LHCN-M2 (cell line): Measurements from ENCODE around the gene CELF5. TPM values are rescaled to one million over a fixed set of nuclear protein-coding genes. Genes with fewer than 3 reads are reported as not detected.
A peak's percentile ranks its signal among the peaks of the same experiment; 100 is the strongest.
"Not testable (repeated sequence)": the region's sequence is repeated elsewhere in the genome, so short reads cannot be mapped to it uniquely, and the experiment has no call there.

Experiments
- DNase-seq: peaks from one replicate; pipeline ENCODE4 v3.0.0-alpha.2; 2012; ENCODE audit warnings: low read depth
- total RNA-seq: library from RNA; depleted of rRNA; stranded (reverse); fragments of >200 nt; gene quantifications from 2 replicates; pipeline ENCODE4 v1.2.3, GENCODE V29; 2014; rRNA removed

CELF5 gene
- total RNA-seq, 1 experiment from 2014 or later = not detected

DNA sequence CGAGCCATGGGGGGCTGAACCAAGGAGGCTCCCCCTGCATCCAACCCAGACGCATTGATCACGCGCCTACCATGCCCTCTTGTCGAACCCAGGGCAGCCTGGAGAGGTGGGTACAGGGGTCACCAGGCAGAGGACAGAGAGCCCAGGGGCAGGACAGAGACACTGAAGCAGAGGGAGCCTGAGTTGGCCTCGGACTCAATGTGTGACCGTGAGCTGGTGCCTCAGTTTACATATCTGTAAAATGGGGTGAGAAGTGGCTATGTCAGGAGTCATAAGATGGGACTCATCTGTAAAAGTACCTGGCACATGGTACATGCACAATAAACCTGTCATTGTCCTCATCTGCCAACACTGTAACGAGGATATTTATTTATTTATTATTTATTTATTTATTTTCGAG lies 117.8 kb downstream of the CELF5 start:
- no peak for DNase-seq

DNA sequence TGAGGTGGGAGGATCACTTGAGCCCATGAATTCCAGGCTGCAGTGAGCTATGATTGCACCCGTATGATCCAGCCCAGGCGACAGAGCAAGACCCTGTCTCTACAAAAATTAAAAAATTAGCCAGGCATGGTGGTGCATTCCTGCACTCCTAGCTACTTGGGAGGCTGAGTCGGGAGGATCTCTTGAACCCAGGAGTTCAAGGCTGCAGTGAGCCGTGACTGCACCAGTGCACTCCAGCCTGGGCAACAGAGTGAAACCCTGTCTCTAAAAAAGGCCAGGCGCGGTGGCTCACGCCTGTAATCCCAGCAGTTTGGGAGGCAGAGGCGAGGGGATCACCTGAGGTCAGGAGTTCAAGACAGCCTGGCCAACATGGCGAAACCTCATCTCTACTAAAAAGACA lies 118.5 kb downstream of the CELF5 start:
- not testable (repeated sequence) for DNase-seq

DNA sequence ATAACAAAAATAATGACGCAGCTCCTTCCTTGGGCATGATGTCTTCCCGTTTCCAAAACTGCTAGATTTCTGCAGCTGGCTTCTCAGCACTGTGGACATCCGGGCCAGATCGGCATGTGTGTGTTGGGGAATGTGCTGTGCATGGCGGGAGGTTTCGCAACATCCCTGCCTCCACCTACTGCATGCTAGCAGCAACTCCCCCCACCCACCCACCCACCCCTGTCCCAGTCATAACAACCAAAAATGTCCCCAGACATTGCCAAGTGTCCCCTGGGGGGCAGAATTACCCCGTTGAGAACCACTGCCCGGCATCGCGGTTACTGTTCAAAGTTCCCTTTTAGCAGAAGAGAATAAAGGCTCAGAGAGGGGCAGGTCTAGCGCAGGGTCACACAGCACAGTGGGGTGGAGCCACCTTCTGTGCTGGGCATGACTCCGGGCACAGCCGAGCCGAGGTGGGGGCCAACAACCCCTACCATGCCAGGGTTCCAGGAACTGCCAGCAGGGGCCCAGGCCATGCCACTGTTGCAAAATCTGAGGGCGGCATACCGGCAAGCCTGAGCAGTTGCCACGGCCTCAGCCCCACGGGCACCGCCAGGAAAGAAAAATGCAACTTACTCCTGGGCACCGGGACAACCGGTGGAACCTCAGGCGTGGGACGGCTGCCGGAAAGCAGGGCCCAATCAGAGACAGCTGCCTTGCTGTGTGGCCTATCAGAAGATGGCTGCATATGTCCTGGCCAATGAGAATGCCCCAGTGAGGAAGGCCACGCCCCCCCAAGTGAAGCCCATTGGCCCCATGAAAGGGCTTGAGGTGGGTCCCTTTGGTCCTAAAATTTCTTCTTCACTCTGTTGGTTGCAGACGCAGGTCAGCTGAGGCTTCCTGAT lies 119.4 kb downstream of the CELF5 start:
- DNase-seq = peak; percentile 90

DNA sequence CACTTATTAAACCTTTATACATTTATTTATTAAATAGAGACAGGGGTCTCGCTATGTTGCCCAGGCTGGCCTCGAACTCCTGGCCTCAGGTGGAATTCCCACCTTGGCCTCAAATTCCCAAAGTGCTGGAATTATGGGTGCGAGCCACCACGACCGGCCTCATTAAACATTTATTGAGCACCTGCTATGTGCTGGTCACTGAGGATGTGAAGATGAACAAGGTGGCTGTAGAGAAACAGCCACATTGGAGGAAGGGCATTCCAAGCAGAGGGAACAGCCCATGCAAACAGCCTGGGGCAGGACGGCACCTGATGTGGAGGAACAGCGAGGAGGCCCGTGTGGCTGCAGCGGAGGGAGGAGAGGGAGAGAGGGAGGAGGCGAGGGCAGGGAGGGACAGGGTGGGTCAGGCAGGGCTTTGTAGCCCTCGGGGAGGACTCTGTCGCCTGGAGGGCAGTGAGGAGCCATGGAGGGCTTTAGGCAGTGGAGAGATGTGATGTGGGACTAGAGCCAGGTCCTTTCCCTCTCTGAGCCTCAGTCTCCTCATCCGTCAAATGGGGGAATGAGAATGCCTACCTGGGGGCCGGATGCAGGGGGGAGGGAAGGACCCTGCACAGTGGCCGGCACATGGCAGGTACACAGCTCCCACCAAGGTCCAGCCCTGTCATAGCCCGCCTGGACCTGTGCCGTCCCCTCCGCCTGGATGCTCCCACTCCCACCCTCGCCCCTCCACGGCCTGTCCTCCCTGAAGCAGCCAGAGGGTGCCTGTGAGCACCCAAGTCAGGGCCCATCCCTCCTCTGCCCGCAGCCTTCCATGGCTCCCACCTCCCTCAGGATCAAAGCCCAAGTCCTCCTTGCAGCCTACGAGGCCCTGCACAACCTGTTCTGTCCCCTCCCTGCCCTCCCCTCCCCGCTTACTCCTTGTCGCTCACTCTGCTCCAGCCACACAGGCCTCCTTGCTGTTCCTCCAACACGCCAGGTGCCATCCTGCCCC lies 120.4 kb downstream of the CELF5 start:
- DNase-seq = no peak

DNA sequence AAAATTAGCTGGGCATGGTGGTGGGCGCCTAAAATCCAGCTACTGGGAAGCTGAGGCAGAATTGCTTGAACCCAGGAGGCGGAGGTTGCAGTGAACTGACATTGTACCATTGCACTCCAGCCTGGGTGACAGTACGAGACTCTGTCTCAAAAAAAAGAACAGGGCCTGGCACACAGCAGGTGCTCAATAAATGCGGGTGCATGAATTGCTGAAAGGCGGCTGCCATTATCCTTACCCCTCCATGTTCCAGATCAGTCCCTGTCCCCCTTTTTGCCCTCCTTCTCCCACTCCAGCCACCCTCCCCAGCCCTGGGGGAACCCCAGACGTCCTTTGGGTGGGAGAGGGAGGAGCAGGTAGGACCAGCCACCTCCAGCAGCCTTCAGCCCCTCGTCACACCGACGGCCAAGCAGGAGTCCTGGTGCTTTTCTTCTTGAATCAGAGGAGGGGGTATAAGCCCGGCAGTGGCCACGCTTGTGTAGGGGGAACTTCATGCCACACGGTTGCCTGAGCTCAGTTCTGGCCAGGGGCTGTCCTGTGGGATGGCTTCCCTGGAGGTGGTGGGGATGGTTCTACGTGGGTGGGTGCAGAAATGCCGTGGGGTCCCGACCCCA lies 121.5 kb downstream of the CELF5 start:
- DNase-seq = no peak

Other genes with a start within 250 kb of the CELF5 start
- 0.40 TPM in 1 of 2 replicates, not detected in the other for gene TLE6, start 247.1 kb upstream of the CELF5 start, total RNA-seq
- 0.69 and 2.4 TPM in 2 replicates for gene TLE2, start 195.4 kb upstream of the CELF5 start, total RNA-seq
- 257 and 316 TPM in 2 replicates for gene TLE5, start 162.2 kb upstream of the CELF5 start, total RNA-seq
- 80.7 and 81.2 TPM in 2 replicates for gene GNA11, start 130.3 kb upstream of the CELF5 start, total RNA-seq
- gene GNA15, start 88.6 kb upstream of the CELF5 start, total RNA-seq = 0.06 and 0.40 TPM in 2 replicates
- gene S1PR4, start 45.9 kb upstream of the CELF5 start, total RNA-seq = not detected in 2 replicates
- gene NCLN, start 38.7 kb upstream of the CELF5 start, total RNA-seq = 105 and 118 TPM in 2 replicates
- 53.3 and 61.3 TPM in 2 replicates for gene NFIC, start 141.9 kb downstream of the CELF5 start, total RNA-seq